Right renal cortex interstitium (tissue), 3 donors: ENCODE data around the gene CFH. TPM values are rescaled to one million over a fixed set of nuclear protein-coding genes. Genes with fewer than 3 reads are reported as not detected.
"Not testable (repeated sequence)": the region's sequence is repeated elsewhere in the genome, so short reads cannot be mapped to it uniquely, and the experiment has no call there.

ENCODE experiments used
- DNase-seq, 3 donors: peaks; one replicate each; pipeline ENCODE4 v3.0.0-alpha.2; 2013; ENCODE audit warnings: low read depth in 3 of 3, low spot score in 2 of 3
- polyA plus RNA-seq, 3 donors: library from polyadenylated mRNA; unstranded; fragments of 120-200 nt; gene quantifications; one replicate each; pipeline ENCODE4 v1.2.1, GENCODE V29; 2013; ENCODE audit not compliant: insufficient read length in 3 of 3

The CFH gene
- polyA plus RNA-seq, 3 donors = 26.2 to 43.7 (median 32.9) TPM

- no peak for DNase-seq
Measured at GRCh38 chr1:196661345-196661744, 9.5 kb downstream of the CFH start.

GRCh38 chr1:196667131-196667530 lies 15.3 kb downstream of the CFH start:
- no peak for DNase-seq

- no peak for DNase-seq
Measured at GRCh38 chr1:196669051-196669450, 17.2 kb downstream of the CFH start.

GRCh38 chr1:196669693-196670092 lies 17.9 kb downstream of the CFH start:
- no peak for DNase-seq

- DNase-seq = no peak
Measured at GRCh38 chr1:196674908-196675307, 23.1 kb downstream of the CFH start.

- DNase-seq = no peak
Measured at GRCh38 chr1:196677781-196678509, 26.1 kb downstream of the CFH start.

GRCh38 chr1:196678510-196678884 lies 26.7 kb downstream of the CFH start:
- DNase-seq = no peak

- DNase-seq = no peak
Measured at GRCh38 chr1:196680107-196680506, 28.3 kb downstream of the CFH start.

- no peak for DNase-seq
Measured at GRCh38 chr1:196684476-196684875, 32.6 kb downstream of the CFH start.

- DNase-seq = no peak
Measured at GRCh38 chr1:196685506-196685905, 33.7 kb downstream of the CFH start.

- no peak for DNase-seq
Measured at GRCh38 chr1:196689001-196689400, 37.2 kb downstream of the CFH start.

GRCh38 chr1:196690582-196690981 lies 38.7 kb downstream of the CFH start:
- DNase-seq = no peak

- DNase-seq = no peak
Measured at GRCh38 chr1:196698993-196699392, 47.1 kb downstream of the CFH start.

- DNase-seq = no peak
Measured at GRCh38 chr1:196701144-196701543, 49.3 kb downstream of the CFH start.

GRCh38 chr1:196709892-196710291 lies 58.0 kb downstream of the CFH start:
- DNase-seq = not testable (repeated sequence)

GRCh38 chr1:196717868-196718267 lies 66.0 kb downstream of the CFH start:
- no peak for DNase-seq

GRCh38 chr1:196723325-196724185 lies 71.7 kb downstream of the CFH start:
- no peak for DNase-seq

- DNase-seq = no peak
Measured at GRCh38 chr1:196732526-196732925, 80.7 kb downstream of the CFH start.

GRCh38 chr1:196733091-196733970 lies 81.5 kb downstream of the CFH start:
- DNase-seq = no peak

GRCh38 chr1:196734006-196734405 lies 82.2 kb downstream of the CFH start:
- DNase-seq = no peak

- DNase-seq = no peak
Measured at GRCh38 chr1:196734460-196734859, 82.6 kb downstream of the CFH start.
